Adrenal gland (tissue), 5 donors: ENCODE data around the gene MCCD1.

Experiments used
- POLR2A ChIP-seq, 2 donors: fragments of 450-650 bp; IDR thresholded peaks; one replicate each; pipeline ENCODE4 v1.6.1; 2017; ENCODE audit warnings: antibody characterized with exemption in 2 of 2, mild to moderate bottlenecking in 2 of 2, moderate library complexity in 1 of 2
- TF ChIP-seq, protein P1 (sequence below), 6 experiments: fragments of 450-650 bp in 4 of 6; fragments of 200-600 bp in 2 of 6; sonication (generic) in 1 of 6; IDR thresholded peaks; 1 replicate in 5 of 6; 2 replicates in 1 of 6; pipeline versions ENCODE4 v1.5.1 to v1.8.0; 2016 to 2021; ENCODE audit warnings: antibody characterized with exemption in 6 of 6, mild to moderate bottlenecking in 2 of 6, moderate library complexity in 1 of 6
- donor health status: DM: no; HTN: no; CAD: no.

DNA sequence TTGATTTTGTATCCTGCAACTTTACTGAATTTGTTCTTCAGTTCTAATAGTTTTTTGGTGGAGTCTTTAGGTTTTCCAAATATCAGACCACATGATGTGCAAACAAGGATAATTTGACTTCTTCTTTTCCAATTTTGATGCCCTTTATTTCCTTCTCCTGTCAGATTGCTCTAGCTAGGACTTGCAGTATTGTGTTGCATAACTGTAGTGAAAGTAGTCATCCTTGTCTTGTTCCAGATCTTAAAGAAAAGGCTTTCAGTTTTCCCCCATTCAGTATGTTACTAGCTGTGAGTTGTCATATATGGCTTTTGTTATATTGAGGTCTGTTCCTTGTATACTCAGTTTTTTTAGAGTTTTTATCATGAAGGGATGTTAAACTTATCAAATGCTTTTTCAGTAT, 26.2 kb upstream of the MCCD1 start:
- TF ChIP-seq, protein P1, sequence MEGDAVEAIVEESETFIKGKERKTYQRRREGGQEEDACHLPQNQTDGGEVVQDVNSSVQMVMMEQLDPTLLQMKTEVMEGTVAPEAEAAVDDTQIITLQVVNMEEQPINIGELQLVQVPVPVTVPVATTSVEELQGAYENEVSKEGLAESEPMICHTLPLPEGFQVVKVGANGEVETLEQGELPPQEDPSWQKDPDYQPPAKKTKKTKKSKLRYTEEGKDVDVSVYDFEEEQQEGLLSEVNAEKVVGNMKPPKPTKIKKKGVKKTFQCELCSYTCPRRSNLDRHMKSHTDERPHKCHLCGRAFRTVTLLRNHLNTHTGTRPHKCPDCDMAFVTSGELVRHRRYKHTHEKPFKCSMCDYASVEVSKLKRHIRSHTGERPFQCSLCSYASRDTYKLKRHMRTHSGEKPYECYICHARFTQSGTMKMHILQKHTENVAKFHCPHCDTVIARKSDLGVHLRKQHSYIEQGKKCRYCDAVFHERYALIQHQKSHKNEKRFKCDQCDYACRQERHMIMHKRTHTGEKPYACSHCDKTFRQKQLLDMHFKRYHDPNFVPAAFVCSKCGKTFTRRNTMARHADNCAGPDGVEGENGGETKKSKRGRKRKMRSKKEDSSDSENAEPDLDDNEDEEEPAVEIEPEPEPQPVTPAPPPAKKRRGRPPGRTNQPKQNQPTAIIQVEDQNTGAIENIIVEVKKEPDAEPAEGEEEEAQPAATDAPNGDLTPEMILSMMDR (IDR thresholded peaks at IDR 0.05) = no peak
- TF ChIP-seq POLR2A (IDR thresholded peaks at IDR 0.05) = no peak
